Right hindlimb (tissue), 1 donor: ENCODE data around the gene SATB2.

Source experiments
- DNase-seq: peaks from one replicate; pipeline ENCODE4 v3.0.0-alpha.2; 2018

Gene SATB2

GRCh38 chr2:199465390-199465789, 7.7 kb upstream of the SATB2 start:
- DNase-seq: no peak

- no peak for DNase-seq
Observed at GRCh38 chr2:199464606-199465352, 7.0 kb upstream of the SATB2 start.

GRCh38 chr2:199463708-199464605, 6.2 kb upstream of the SATB2 start:
- no peak for DNase-seq

- peak; percentile 78 for DNase-seq
Observed at GRCh38 chr2:199462956-199463692, 5.4 kb upstream of the SATB2 start.

GRCh38 chr2:199462347-199462955, 4.7 kb upstream of the SATB2 start:
- DNase-seq: no peak

- DNase-seq: no peak
Observed at GRCh38 chr2:199461711-199462346, 4.1 kb upstream of the SATB2 start.

GRCh38 chr2:199460846-199461710, 3.3 kb upstream of the SATB2 start:
- DNase-seq: no peak

- DNase-seq: no peak
Observed at GRCh38 chr2:199460101-199460671, 2.4 kb upstream of the SATB2 start.

- DNase-seq: peak; percentile 93
Observed at GRCh38 chr2:199459286-199460100, 1.8 kb upstream of the SATB2 start.

GRCh38 chr2:199458806-199459285, 1.1 kb upstream of the SATB2 start:
- DNase-seq: peak; percentile 55

GRCh38 chr2:199458009-199458805, 468 bp upstream of the SATB2 start:
- peak; percentile 54 for DNase-seq

- no peak for DNase-seq
Observed at GRCh38 chr2:199456383-199457146, 1.2 kb downstream of the SATB2 start.

GRCh38 chr2:199455545-199456382, 2.0 kb downstream of the SATB2 start:
- DNase-seq: no peak

- DNase-seq: no peak
Observed at GRCh38 chr2:199455210-199455544, 2.6 kb downstream of the SATB2 start.

- DNase-seq: no peak
Observed at GRCh38 chr2:199452991-199453379, 4.8 kb downstream of the SATB2 start.

GRCh38 chr2:199452260-199452990, 5.3 kb downstream of the SATB2 start:
- DNase-seq: no peak

- no peak for DNase-seq
Observed at GRCh38 chr2:199449956-199450355, 7.8 kb downstream of the SATB2 start.
